Nephron progenitor cell (in vitro differentiated cells): ENCODE results near the gene MAP2K5.
A peak's percentile ranks its signal among the peaks of the same experiment; 100 is the strongest.
"Not testable (repeated sequence)": the region's sequence is repeated elsewhere in the genome, so short reads cannot be mapped to it uniquely, and the experiment has no call there.

Experiments used
- DNase-seq: peaks from one replicate; pipeline ENCODE4 v3.0.0; 2021
- H3K27ac Mint-ChIP-seq: 2 replicates; pipeline ENCODE4 v1.8.0; 2021; ENCODE audit warnings: mild to moderate bottlenecking, moderate library complexity, mixed read lengths
- H3K27me3 Mint-ChIP-seq: 2 replicates; pipeline ENCODE4 v1.8.0; 2021; ENCODE audit warnings: mild to moderate bottlenecking, low read depth, mixed read lengths; ENCODE audit not compliant: poor library complexity
- H3K36me3 Mint-ChIP-seq: 2 replicates; pipeline ENCODE4 v1.8.0; 2021; ENCODE audit warnings: low read depth, mixed read lengths
- H3K4me1 Mint-ChIP-seq: 2 replicates; pipeline ENCODE4 v1.8.0; 2021; ENCODE audit warnings: mixed read lengths
- H3K4me3 Mint-ChIP-seq: 2 replicates; pipeline ENCODE4 v1.8.0; 2021; ENCODE audit warnings: mild to moderate bottlenecking, moderate library complexity, mixed read lengths
- H3K9me3 Mint-ChIP-seq: 2 replicates; pipeline ENCODE4 v1.8.0; 2021; ENCODE audit warnings: mild to moderate bottlenecking, moderate library complexity, mixed read lengths
- CTCF ChIP-seq: fragments of 200-600 bp; sonication (generic); IDR thresholded peaks from 2 replicates; pipeline ENCODE4 v1.5.0; 2021; ENCODE audit warnings: antibody characterized with exemption

MAP2K5 gene

GRCh38 chr15:67608638-67608959 is 66.1 kb downstream of the MAP2K5 start:
- H3K36me3 Mint-ChIP-seq, result peaks cover 10% of the 10 kb centered on the region
- H3K27ac Mint-ChIP-seq, result peak overlapping the region; percentile 22
- TF ChIP-seq CTCF, result no peak
- H3K4me3 Mint-ChIP-seq, result no peak overlapping the region
- no peak for DNase-seq
- H3K9me3 Mint-ChIP-seq, result no peaks in the 10 kb centered on the region
- H3K27me3 Mint-ChIP-seq, result no peaks in the 10 kb centered on the region
- peaks cover 15% of the 10 kb centered on the region for H3K4me1 Mint-ChIP-seq

- no peak overlapping the region for H3K27ac Mint-ChIP-seq
- H3K9me3 Mint-ChIP-seq, result no peaks in the 10 kb centered on the region
- TF ChIP-seq CTCF, result no peak
- H3K4me1 Mint-ChIP-seq, result peaks cover 25% of the 10 kb centered on the region
- H3K27me3 Mint-ChIP-seq, result no peaks in the 10 kb centered on the region
- no peak for DNase-seq
- H3K36me3 Mint-ChIP-seq, result peaks cover 10% of the 10 kb centered on the region
- H3K4me3 Mint-ChIP-seq, result no peak overlapping the region
These were observed 69.2 kb downstream of the MAP2K5 start for GRCh38 chr15:67611370-67612369.

GRCh38 chr15:67613211-67613610 is 70.7 kb downstream of the MAP2K5 start:
- no peak for TF ChIP-seq CTCF
- no peaks in the 10 kb centered on the region for H3K27me3 Mint-ChIP-seq
- H3K27ac Mint-ChIP-seq, result no peak overlapping the region
- no peak overlapping the region for H3K4me3 Mint-ChIP-seq
- no peaks in the 10 kb centered on the region for H3K9me3 Mint-ChIP-seq
- peaks cover 1% of the 10 kb centered on the region for H3K36me3 Mint-ChIP-seq
- DNase-seq, result no peak
- H3K4me1 Mint-ChIP-seq, result peaks cover 24% of the 10 kb centered on the region

GRCh38 chr15:67613708-67614107 is 71.2 kb downstream of the MAP2K5 start:
- no peak overlapping the region for H3K27ac Mint-ChIP-seq
- H3K36me3 Mint-ChIP-seq, result no peaks in the 10 kb centered on the region
- no peaks in the 10 kb centered on the region for H3K9me3 Mint-ChIP-seq
- no peak for DNase-seq
- peaks cover 24% of the 10 kb centered on the region for H3K4me1 Mint-ChIP-seq
- no peak overlapping the region for H3K4me3 Mint-ChIP-seq
- no peaks in the 10 kb centered on the region for H3K27me3 Mint-ChIP-seq
- peak; percentile 16 for TF ChIP-seq CTCF

GRCh38 chr15:67615131-67615534 is 72.6 kb downstream of the MAP2K5 start:
- peaks cover 29% of the 10 kb centered on the region for H3K4me1 Mint-ChIP-seq
- not testable (repeated sequence) for H3K36me3 Mint-ChIP-seq, H3K4me3 Mint-ChIP-seq, DNase-seq, H3K9me3 Mint-ChIP-seq, H3K27me3 Mint-ChIP-seq
- peak overlapping the region; percentile 23 for H3K27ac Mint-ChIP-seq

GRCh38 chr15:67618297-67618696 is 75.8 kb downstream of the MAP2K5 start:
- Mint-ChIP-seq H3K27ac (peak overlapping the region; percentile 17), H3K4me3 (no peak overlapping the region), H3K9me3 (no peaks in the 10 kb centered on the region), H3K27me3 (peaks cover 4% of the 10 kb centered on the region), H3K36me3 (peaks cover 21% of the 10 kb centered on the region), H3K4me1 (peaks cover 25% of the 10 kb centered on the region)
- no peak for DNase-seq
- no peak for TF ChIP-seq CTCF
